Uterus (tissue), 2 donors: Measurements from ENCODE around the gene SIM1.

Experiments used
- CTCF ChIP-seq, 4 experiments: fragments of 200-600 bp in 2 of 4; fragments of 450-650 bp in 2 of 4; sonication (generic) in 2 of 4; IDR thresholded peaks; one replicate each; pipeline ENCODE4 v1.5.1; 2016 to 2019; ENCODE audit warnings: antibody characterized with exemption in 4 of 4, mild to moderate bottlenecking in 2 of 4, moderate library complexity in 1 of 4
- POLR2A ChIP-seq, 2 donors: fragments of 450-650 bp; IDR thresholded peaks; one replicate each; pipeline ENCODE4 v1.6.1; 2016; ENCODE audit warnings: antibody characterized with exemption in 2 of 2, mild to moderate bottlenecking in 1 of 2, moderate library complexity in 1 of 2

GRCh38 chr6:100393493-100393892 is 71.2 kb downstream of the SIM1 start:
- no peak for TF ChIP-seq CTCF (IDR thresholded peaks at IDR 0.05)
- no peak for TF ChIP-seq POLR2A (IDR thresholded peaks at IDR 0.05)
